Measurements from ENCODE around the gene RORC. TPM values are rescaled to one million over a fixed set of nuclear protein-coding genes. Genes with fewer than 3 reads are reported as not detected.

The RORC gene
- polyA plus RNA-seq, 1 of the 3 experiments (the other 2 are of a cell fraction) = not detected

DNA sequence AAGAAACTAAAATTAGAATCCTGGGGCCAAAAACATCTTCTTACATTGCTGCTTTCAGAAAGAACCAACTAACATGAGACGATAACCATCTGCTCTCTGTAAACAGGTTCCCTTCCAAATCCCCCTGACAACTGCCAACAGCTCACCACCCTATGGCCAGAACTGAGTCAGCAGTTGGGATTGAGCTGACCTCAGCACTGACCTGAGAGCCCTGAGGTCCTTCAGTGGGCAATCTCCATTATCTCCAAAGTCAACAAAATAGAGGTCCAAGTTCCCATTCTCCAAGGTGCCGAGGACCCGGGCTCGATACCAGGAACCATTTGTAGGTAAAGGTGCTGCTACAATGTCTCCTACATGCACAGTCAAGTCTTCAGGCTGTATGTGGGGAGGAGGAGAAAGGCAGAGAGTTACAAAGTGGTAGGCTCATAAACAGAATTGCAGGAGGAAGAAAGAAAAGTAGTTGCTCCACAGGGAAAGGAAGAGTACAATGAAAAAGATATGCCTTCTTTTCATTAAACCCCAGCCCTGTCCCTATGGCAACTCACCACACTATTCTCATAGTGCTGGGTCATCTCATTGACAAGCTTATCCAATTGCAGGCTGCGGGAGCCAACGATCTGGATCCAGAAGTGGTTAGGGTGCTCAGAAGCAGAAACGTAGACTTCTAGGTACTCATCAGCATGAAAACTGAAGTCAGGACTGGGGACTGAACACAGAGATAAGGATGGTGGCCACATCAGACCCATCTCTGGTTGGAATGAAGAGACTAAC lies 55.5 kb downstream of the RORC start:
- 94% methylated on average over 7 of the region's 7 CpGs for WGBS (ENCODE audit: low lambda C conversion rate)
- Histone ChIP-seq H2AFZ (ENCODE audit: low read depth) (no peak overlapping the region), H3K9me3 (no peaks in the 10 kb centered on the region), H3K9ac (no peak overlapping the region), H3K4me2 (no peak overlapping the region), H4K20me1 (ENCODE audit: insufficient read depth) (no peaks in the 10 kb centered on the region), H3K4me3 (ENCODE audit: low read depth in 2 of 2, low read length in 1 of 2) (no peak overlapping the region), H3F3A (replicated peaks; ENCODE audit: insufficient read depth) (no peaks in the 10 kb centered on the region), H3K4me1 (ENCODE audit: control insufficient read depth in 1 of 2, insufficient read depth in 2 of 2, low read depth in 1 of 2, low read length in 1 of 2) (no peaks in the 10 kb centered on the region), H3K27ac (ENCODE audit: low read depth in 2 of 2, low read length in 1 of 2) (no peak overlapping the region), H3K9me2 (no peaks in the 10 kb centered on the region), H3K27me3 (ENCODE audit: insufficient read depth) (no peaks in the 10 kb centered on the region), H3K79me2 (ENCODE audit: insufficient read depth) (no peaks in the 10 kb centered on the region), H3K36me3 (replicated peaks in 1 of 2; ENCODE audit: control insufficient read depth in 1 of 2, insufficient read depth in 2 of 2, low read length in 1 of 2) (peaks cover 3 to 25% of the 10 kb centered on the region in 2 experiments)
- ChIA-PET POLR2A (interaction anchor here (0.6 to 0.9 kb wide), 2 partner anchors 12 to 817 kb away, joined by 3 read pairs; no protein-coding TSS in a partner anchor), CTCF (interaction anchor here (0.9 kb wide), 1 partner anchor 60 kb away, joined by 3 read pairs; no protein-coding TSS in a partner anchor)
- TF ChIP-seq RXRA (IDR thresholded peaks at IDR 0.05; ENCODE audit: borderline replicate concordance, low read depth) (no peak), YY1 (IDR thresholded peaks at IDR 0.05; ENCODE audit: low read depth) (no peak), FOXJ3 (CRISPR knock-in tag; IDR thresholded peaks at IDR 0.05) (no peak), FOSL2 (IDR thresholded peaks at IDR 0.05; ENCODE audit: borderline replicate concordance, low read depth) (no peak), MEF2A (IDR thresholded peaks at IDR 0.05; ENCODE audit: borderline replicate concordance, low read depth) (no peak), RCOR1 (IDR thresholded peaks at IDR 0.05; ENCODE audit: low read length) (no peak), SMC3 (IDR thresholded peaks at IDR 0.05; ENCODE audit: low read depth, low read length) (no peak), GABPA (IDR thresholded peaks at IDR 0.05; ENCODE audit: low read depth) (no peak), TCF12 (IDR thresholded peaks at IDR 0.05) (no peak), EZH2phosphoT487 (IDR thresholded peaks at IDR 0.05; ENCODE audit: borderline replicate concordance, low read depth) (no peak), CHD2 (IDR thresholded peaks at IDR 0.05; ENCODE audit: low read length, partially characterized antibody) (no peak)
- TF ChIP-seq, protein P1, sequence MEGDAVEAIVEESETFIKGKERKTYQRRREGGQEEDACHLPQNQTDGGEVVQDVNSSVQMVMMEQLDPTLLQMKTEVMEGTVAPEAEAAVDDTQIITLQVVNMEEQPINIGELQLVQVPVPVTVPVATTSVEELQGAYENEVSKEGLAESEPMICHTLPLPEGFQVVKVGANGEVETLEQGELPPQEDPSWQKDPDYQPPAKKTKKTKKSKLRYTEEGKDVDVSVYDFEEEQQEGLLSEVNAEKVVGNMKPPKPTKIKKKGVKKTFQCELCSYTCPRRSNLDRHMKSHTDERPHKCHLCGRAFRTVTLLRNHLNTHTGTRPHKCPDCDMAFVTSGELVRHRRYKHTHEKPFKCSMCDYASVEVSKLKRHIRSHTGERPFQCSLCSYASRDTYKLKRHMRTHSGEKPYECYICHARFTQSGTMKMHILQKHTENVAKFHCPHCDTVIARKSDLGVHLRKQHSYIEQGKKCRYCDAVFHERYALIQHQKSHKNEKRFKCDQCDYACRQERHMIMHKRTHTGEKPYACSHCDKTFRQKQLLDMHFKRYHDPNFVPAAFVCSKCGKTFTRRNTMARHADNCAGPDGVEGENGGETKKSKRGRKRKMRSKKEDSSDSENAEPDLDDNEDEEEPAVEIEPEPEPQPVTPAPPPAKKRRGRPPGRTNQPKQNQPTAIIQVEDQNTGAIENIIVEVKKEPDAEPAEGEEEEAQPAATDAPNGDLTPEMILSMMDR (IDR thresholded peaks at IDR 0.05) = no peak
- TF ChIP-seq, protein P2, sequence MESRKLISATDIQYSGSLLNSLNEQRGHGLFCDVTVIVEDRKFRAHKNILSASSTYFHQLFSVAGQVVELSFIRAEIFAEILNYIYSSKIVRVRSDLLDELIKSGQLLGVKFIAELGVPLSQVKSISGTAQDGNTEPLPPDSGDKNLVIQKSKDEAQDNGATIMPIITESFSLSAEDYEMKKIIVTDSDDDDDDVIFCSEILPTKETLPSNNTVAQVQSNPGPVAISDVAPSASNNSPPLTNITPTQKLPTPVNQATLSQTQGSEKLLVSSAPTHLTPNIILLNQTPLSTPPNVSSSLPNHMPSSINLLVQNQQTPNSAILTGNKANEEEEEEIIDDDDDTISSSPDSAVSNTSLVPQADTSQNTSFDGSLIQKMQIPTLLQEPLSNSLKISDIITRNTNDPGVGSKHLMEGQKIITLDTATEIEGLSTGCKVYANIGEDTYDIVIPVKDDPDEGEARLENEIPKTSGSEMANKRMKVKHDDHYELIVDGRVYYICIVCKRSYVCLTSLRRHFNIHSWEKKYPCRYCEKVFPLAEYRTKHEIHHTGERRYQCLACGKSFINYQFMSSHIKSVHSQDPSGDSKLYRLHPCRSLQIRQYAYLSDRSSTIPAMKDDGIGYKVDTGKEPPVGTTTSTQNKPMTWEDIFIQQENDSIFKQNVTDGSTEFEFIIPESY (IDR thresholded peaks at IDR 0.05; ENCODE audit: borderline replicate concordance, low read depth) = no peak
- TF ChIP-seq, protein P3, sequence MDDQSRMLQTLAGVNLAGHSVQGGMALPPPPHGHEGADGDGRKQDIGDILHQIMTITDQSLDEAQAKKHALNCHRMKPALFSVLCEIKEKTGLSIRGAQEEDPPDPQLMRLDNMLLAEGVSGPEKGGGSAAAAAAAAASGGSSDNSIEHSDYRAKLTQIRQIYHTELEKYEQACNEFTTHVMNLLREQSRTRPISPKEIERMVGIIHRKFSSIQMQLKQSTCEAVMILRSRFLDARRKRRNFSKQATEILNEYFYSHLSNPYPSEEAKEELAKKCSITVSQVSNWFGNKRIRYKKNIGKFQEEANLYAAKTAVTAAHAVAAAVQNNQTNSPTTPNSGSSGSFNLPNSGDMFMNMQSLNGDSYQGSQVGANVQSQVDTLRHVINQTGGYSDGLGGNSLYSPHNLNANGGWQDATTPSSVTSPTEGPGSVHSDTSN (IDR thresholded peaks at IDR 0.05) = no peak
- TF ChIP-seq, protein P4, sequence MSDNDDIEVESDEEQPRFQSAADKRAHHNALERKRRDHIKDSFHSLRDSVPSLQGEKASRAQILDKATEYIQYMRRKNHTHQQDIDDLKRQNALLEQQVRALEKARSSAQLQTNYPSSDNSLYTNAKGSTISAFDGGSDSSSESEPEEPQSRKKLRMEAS (IDR thresholded peaks at IDR 0.05; ENCODE audit: low read depth) = no peak
- TF ChIP-seq, protein P5, sequence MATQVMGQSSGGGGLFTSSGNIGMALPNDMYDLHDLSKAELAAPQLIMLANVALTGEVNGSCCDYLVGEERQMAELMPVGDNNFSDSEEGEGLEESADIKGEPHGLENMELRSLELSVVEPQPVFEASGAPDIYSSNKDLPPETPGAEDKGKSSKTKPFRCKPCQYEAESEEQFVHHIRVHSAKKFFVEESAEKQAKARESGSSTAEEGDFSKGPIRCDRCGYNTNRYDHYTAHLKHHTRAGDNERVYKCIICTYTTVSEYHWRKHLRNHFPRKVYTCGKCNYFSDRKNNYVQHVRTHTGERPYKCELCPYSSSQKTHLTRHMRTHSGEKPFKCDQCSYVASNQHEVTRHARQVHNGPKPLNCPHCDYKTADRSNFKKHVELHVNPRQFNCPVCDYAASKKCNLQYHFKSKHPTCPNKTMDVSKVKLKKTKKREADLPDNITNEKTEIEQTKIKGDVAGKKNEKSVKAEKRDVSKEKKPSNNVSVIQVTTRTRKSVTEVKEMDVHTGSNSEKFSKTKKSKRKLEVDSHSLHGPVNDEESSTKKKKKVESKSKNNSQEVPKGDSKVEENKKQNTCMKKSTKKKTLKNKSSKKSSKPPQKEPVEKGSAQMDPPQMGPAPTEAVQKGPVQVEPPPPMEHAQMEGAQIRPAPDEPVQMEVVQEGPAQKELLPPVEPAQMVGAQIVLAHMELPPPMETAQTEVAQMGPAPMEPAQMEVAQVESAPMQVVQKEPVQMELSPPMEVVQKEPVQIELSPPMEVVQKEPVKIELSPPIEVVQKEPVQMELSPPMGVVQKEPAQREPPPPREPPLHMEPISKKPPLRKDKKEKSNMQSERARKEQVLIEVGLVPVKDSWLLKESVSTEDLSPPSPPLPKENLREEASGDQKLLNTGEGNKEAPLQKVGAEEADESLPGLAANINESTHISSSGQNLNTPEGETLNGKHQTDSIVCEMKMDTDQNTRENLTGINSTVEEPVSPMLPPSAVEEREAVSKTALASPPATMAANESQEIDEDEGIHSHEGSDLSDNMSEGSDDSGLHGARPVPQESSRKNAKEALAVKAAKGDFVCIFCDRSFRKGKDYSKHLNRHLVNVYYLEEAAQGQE (IDR thresholded peaks at IDR 0.05; ENCODE audit: low read depth, low read length) = no peak
- no peak for DNase-seq

Data from SK-N-SH (cell line).